Measurements from ENCODE around the gene BMAL1.

DNA sequence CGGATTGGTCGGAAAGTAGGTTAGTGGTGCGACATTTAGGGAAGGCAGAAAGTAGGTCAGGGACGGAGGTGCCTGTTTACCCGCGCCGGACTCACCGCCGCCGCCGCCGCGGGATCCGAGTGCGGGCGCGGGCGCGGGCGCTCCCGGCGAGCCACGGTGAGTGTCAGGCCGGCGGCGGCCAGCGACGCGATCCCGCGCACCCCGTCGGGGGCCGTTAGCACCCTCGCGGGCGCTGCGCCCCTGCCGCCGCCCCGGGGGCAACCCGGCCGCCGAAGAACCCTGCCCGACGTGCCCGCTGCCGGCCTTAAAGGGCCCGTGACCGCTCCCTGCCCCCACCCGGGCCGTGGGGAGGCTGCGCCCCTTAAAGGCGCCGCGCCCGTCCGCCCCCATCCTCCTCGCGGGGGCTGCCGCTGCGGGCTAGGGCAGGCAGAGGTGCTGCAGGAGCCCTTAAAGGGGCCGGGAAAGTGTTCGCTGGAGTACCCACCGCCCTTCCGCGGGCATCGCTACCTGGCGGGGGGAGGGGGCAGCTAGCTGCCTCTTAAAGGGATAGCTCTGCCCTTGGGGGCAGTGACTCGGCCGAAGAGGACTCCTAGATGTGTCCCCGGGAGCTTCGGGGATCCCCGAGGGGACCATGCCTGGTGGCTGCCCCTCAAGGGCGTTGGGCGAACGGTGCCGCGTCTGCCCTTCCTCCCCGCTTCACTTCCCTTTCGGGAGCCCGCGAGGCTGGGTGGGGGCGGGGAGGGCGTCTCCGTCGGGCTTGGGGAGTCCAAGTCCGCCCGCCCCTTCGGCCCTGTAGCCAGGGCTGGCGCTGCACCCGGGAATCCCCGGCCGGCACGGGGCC, at the start of gene BMAL1:
- TF ChIP-seq POLR2A (IDR thresholded peaks at IDR 0.05): peak; percentile 93
- TF ChIP-seq, protein P1, sequence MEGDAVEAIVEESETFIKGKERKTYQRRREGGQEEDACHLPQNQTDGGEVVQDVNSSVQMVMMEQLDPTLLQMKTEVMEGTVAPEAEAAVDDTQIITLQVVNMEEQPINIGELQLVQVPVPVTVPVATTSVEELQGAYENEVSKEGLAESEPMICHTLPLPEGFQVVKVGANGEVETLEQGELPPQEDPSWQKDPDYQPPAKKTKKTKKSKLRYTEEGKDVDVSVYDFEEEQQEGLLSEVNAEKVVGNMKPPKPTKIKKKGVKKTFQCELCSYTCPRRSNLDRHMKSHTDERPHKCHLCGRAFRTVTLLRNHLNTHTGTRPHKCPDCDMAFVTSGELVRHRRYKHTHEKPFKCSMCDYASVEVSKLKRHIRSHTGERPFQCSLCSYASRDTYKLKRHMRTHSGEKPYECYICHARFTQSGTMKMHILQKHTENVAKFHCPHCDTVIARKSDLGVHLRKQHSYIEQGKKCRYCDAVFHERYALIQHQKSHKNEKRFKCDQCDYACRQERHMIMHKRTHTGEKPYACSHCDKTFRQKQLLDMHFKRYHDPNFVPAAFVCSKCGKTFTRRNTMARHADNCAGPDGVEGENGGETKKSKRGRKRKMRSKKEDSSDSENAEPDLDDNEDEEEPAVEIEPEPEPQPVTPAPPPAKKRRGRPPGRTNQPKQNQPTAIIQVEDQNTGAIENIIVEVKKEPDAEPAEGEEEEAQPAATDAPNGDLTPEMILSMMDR (IDR thresholded peaks at IDR 0.05 in 4 of 5, conservative IDR thresholded peaks at IDR 0.05 in 1 of 5): peak in 1 of 5 experiments; percentile 8

Data from gastrocnemius medialis (tissue), 4 donors.